ENCODE data around the gene GRAMD1B. TPM values are rescaled to one million over a fixed set of nuclear protein-coding genes. Genes with fewer than 3 reads are reported as not detected.
A peak's percentile ranks its signal among the peaks of the same experiment; 100 is the strongest.

Gene GRAMD1B
- total and polyA plus RNA-seq, 5 experiments from 2014 or later = 0.76 to 10.7 (median 1.3) TPM

DNA sequence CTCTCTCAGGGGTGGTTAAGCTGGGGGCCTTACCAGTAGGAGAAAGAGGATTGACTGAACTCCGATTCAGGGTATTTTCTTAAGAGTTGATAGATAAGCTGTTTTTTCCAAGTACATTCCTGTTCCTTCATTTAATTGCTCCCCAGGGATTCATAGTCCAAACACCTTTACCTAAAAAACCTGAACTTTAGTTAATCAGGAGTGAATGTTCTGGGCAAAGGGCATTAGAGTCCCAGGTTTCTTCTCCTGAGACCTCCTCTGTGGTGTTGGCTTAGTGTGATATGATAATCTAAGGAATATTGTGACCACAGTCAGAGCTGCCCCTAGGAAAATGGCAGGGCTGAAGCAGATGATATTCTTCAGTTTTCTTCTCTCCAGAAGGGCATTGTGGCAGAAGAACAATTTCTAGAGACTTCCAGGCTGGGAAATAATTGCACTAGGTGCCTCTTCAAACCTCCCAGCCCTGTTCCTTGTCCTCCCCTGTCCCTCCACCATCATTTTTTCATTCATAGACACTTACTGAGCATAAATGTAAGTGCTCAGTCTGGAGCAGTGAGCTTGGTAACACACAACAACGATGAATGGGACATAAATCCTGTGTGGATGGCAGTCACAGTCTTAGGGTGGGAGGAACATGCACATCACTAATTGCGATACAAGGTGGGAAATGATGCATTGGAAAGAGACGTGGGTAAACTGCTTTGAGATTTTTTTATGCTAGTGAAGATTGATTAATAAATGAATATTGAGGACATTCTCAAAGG lies 11.5 kb upstream of the GRAMD1B start:
- DNase-seq = no peak
- H3K36me3 Mint-ChIP-seq = no peaks in the 10 kb centered on the region
- H3K27ac Mint-ChIP-seq = no peak overlapping the region

DNA sequence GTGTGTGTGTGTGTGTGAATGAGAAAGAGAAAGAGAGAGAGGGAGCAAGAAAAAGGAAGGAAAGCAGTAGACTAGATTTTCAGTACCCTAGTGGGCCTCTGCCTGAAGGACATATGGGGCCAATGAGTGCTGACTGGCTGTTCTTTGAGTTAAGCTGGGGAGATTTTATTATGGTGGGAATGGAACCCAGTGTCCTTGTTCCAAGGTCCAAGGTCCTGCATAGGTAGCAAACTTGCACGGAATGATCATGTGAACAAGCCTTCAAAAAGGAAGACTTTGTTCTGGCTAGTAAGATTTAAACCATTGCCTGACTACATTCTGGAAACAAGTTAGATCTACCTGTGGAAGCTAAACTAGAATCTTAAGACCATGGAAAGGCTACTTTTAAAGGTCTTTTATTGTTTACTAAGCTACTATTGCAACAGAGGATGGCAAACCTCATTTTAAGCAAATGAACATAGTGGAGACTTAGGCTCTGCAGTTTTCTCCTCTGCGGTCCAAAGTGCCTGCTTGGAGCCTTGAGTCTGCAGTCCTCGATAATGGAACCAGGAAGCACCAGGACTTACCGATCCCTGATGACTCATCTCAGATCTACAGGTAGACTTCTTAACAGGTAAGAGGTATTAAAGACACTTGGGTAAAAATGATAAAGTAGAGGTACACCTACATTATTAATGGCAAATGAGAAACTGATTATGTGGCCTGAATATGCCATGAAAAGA lies 10.2 kb upstream of the GRAMD1B start:
- ATAC-seq (no peak), DNase-seq (no peak)
- Mint-ChIP-seq H3K27ac (no peak overlapping the region), H3K4me3 (no peak overlapping the region), H3K36me3 (no peaks in the 10 kb centered on the region), H3K9me3 (no peaks in the 10 kb centered on the region), H3K4me1 (no peaks in the 10 kb centered on the region), H3K27me3 (peaks cover 7 to 56% (median 14%) of the 10 kb centered on the region in 5 donors)
- POLR2A ChIA-PET = no interaction called here

More for the DNA sequence above, 11.5 kb upstream of the GRAMD1B start:
- Mint-ChIP-seq H3K4me1 (no peaks in the 10 kb centered on the region), H3K27me3 (peaks cover 5 to 42% (median 16%) of the 10 kb centered on the region in 5 donors), H3K4me3 (no peak overlapping the region), H3K9me3 (no peaks in the 10 kb centered on the region)
- POLR2A ChIA-PET = no interaction called here
- no peak for ATAC-seq

DNA sequence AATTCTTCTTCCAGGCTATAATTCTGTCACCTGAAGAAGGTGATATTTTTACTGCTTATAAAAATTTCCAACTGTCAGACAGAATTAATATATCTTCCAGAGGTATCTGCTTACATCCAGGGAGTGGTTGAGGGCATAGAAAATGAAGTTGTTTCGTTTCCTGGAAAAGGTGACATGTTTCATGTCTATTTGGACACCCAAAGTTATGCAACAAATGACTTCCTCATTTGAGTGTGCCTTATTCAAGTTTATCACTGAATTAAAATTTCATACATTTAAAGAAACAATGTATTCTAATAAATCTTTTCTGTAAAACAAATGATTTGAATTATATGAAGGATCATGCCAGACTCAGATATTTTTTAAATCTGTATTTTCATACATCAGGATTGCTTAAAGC lies 8.5 kb upstream of the GRAMD1B start:
- no peak for ATAC-seq
- peaks cover 6 to 63% (median 17%) of the 10 kb centered on the region in 5 donors for H3K27me3 Mint-ChIP-seq
- no peaks in the 10 kb centered on the region for H3K9me3 Mint-ChIP-seq
- POLR2A ChIA-PET = no interaction called here
- H3K4me3 Mint-ChIP-seq = no peak overlapping the region
- no peak for DNase-seq
- no peaks in the 10 kb centered on the region for H3K4me1 Mint-ChIP-seq
- H3K36me3 Mint-ChIP-seq = no peaks in the 10 kb centered on the region
- no peak overlapping the region for H3K27ac Mint-ChIP-seq

DNA sequence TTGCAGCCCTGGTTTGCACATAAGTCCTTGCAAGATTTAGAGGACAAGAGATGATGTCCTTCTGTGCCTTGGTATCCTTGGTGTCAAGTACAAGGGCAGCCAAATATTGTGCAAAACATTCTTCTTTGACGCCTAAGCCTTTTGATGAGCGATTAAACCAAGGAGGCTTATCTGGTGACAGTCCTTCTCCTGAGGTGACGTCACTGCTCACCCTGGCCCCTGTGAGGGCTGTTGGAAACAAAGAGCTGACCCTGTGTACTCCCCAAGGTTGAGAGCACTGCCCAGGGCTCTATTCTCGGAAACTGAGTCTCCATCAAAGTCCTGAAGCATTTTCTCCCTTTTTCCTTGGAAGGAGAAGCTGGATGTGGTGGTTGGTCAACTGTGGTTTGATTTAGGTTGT lies 4.7 kb upstream of the GRAMD1B start:
- ATAC-seq = no peak
- Mint-ChIP-seq H3K4me1 (peaks cover 8 to 11% (median 9%) of the 10 kb centered on the region in 4 donors), H3K36me3 (no peaks in the 10 kb centered on the region), H3K27ac (no peak overlapping the region), H3K4me3 (no peak overlapping the region), H3K27me3 (peaks cover 5 to 38% (median 18%) of the 10 kb centered on the region in 5 donors), H3K9me3 (no peaks in the 10 kb centered on the region)
- no peak for DNase-seq
- POLR2A ChIA-PET = no interaction called here

- POLR2A ChIA-PET = no interaction called here
- no peaks in the 10 kb centered on the region for H3K36me3 Mint-ChIP-seq
- DNase-seq = no peak
- peak overlapping the region in 1 of 10 donors; percentile 48 for H3K27ac Mint-ChIP-seq
- H3K4me3 Mint-ChIP-seq = no peak overlapping the region
- H3K9me3 Mint-ChIP-seq = no peaks in the 10 kb centered on the region
- ATAC-seq = no peak
- H3K27me3 Mint-ChIP-seq = peaks cover 5 to 38% (median 17%) of the 10 kb centered on the region in 5 donors
- H3K4me1 Mint-ChIP-seq = peaks cover 9 to 17% (median 12%) of the 10 kb centered on the region in 4 donors
Measured at GRCh38 chr11:123426789-123427188, 3.3 kb upstream of the GRAMD1B start.

- Mint-ChIP-seq H3K4me3 (no peak overlapping the region), H3K36me3 (no peaks in the 10 kb centered on the region), H3K4me1 (peaks cover 11 to 22% (median 16%) of the 10 kb centered on the region in 4 donors), H3K27me3 (peaks cover 5 to 36% (median 17%) of the 10 kb centered on the region in 5 donors), H3K27ac (peak overlapping the region in 1 of 10 donors; percentile 15), H3K9me3 (no peaks in the 10 kb centered on the region)
- DNase-seq = no peak
- ATAC-seq = no peak
- POLR2A ChIA-PET = no interaction called here
Measured at GRCh38 chr11:123427405-123427804, 2.7 kb upstream of the GRAMD1B start.

GRCh38 chr11:123428116-123428715 lies 1.9 kb upstream of the GRAMD1B start:
- POLR2A ChIA-PET = interaction anchor here (0.5 kb wide), 1 partner anchor 313 kb away, joined by 3 read pairs; the partner anchor contains the start of gene ZNF202
- Mint-ChIP-seq H3K4me3 (peak overlapping the region in 2 of 10 donors; percentile 46 to 64), H3K9me3 (no peaks in the 10 kb centered on the region), H3K4me1 (peaks cover 13 to 22% (median 18%) of the 10 kb centered on the region in 4 donors), H3K27ac (peak overlapping the region in 1 of 10 donors; percentile 69), H3K36me3 (no peaks in the 10 kb centered on the region), H3K27me3 (peaks cover 3 to 28% (median 11%) of the 10 kb centered on the region in 5 donors)
- DNase-seq (no peak), ATAC-seq (no peak)

GRCh38 chr11:123429336-123429735 lies 733 bp upstream of the GRAMD1B start:
- H3K9me3 Mint-ChIP-seq = no peaks in the 10 kb centered on the region
- peak overlapping the region in 7 of 10 donors; percentile 26 to 92 (median 66) for H3K27ac Mint-ChIP-seq
- H3K36me3 Mint-ChIP-seq = no peaks in the 10 kb centered on the region
- H3K4me3 Mint-ChIP-seq = peak overlapping the region; percentile 84 to 99 (median 90)
- peaks cover 13 to 23% (median 20%) of the 10 kb centered on the region in 4 donors for H3K4me1 Mint-ChIP-seq
- POLR2A ChIA-PET = interaction anchor here (1.4 kb wide), 1 partner anchor 28 kb away, joined by 3 read pairs; no protein-coding TSS in a partner anchor
- DNase-seq (no peak), ATAC-seq (no peak)
- peaks cover 1 to 17% (median 8%) of the 10 kb centered on the region in 5 donors for H3K27me3 Mint-ChIP-seq

DNA sequence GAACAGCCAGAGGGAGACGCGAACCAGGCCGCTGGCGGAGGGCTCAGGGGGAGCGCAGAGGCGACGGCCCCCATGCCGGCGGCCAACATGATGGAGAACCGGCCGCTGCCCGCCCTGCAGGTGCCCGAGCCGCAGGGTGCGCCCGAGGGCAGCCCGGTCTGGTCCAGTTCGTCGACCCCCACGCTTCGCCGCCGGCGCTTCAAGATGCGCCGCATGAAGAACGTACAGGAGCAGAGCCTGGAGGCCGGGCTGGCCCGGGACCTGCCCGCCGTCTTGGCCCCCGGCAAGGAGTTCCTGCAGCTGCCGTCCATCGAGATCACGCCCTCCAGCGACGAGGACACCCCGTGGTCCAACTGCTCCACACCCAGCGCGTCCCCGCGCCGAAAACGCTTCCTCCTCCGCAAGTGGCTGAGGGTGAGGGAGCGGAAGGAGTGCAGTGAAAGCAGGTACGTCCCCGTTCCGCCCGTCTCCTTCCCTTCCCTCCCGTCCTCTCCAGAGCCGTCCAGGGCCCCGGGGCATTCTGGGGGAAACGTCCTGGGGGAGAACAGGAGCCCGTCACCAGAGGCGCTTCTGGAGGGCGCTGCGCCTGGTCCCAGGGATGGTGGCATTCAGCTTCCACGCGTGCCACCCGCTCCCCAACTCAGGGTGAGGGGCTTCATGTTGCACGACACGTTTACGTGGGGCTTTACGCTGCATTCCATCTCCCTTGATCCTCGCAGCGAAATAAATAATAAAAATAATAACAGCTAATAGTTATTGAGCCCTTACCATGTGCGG lies 840 bp downstream of the GRAMD1B start:
- Mint-ChIP-seq H3K4me1 (peaks cover 13 to 28% (median 20%) of the 10 kb centered on the region in 4 donors), H3K9me3 (no peaks in the 10 kb centered on the region), H3K27ac (peak overlapping the region in 5 of 10 donors; percentile 44 to 92 (median 69)), H3K27me3 (peaks cover 0 to 8% (median 1%) of the 10 kb centered on the region in 5 donors), H3K4me3 (peak overlapping the region; percentile 79 to 99 (median 88)), H3K36me3 (no peaks in the 10 kb centered on the region)
- POLR2A ChIA-PET = interaction anchor here (1.5 kb wide), 2 partner anchors 9 to 26 kb away, joined by 3 to 4 read pairs; no protein-coding TSS in a partner anchor
- DNase-seq (peak in 9 of 10 donors; percentile 11 to 78 (median 38)), ATAC-seq (peak; percentile 58 to 63)

DNA sequence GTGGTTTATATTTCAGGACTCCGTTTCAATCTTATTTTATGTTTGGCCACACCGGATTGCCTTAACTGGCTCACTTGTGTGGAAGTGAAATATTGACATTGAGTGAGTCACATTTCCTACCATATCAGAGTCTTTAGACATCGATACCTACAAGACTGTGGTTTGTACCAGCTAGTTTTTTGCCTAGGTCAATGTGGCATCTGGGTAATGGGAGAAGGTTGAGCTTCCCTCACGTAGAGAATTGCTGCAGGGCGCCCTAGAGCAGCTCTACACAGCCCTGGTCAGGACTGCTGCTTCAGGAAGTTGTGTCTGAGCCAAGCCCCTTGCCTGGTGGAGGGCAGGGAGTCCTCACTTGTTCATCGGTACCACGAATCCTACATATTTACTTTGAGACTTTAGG lies 1.6 kb downstream of the GRAMD1B start:
- Mint-ChIP-seq H3K4me1 (peaks cover 13 to 28% (median 20%) of the 10 kb centered on the region in 4 donors), H3K4me3 (peak overlapping the region; percentile 77 to 99 (median 88)), H3K9me3 (peaks cover 0 to 2% (median 0%) of the 10 kb centered on the region in 9 donors), H3K27me3 (peaks cover 0 to 6% (median 0%) of the 10 kb centered on the region in 5 donors), H3K27ac (peak overlapping the region in 4 of 10 donors; percentile 44 to 92 (median 80)), H3K36me3 (no peaks in the 10 kb centered on the region)
- DNase-seq (no peak), ATAC-seq (no peak)
- POLR2A ChIA-PET = interaction anchor here (1.5 kb wide), 2 partner anchors 8 to 26 kb away, joined by 3 to 4 read pairs; no protein-coding TSS in a partner anchor

GRCh38 chr11:123434262-123434661 lies 4.2 kb downstream of the GRAMD1B start:
- ATAC-seq (no peak), DNase-seq (peak in 3 of 10 donors; percentile 3 to 28 (median 3))
- POLR2A ChIA-PET = no interaction called here
- no peaks in the 10 kb centered on the region for H3K36me3 Mint-ChIP-seq
- H3K9me3 Mint-ChIP-seq = peaks cover 0 to 2% (median 0%) of the 10 kb centered on the region in 9 donors
- no peak overlapping the region for H3K4me3 Mint-ChIP-seq
- no peak overlapping the region for H3K27ac Mint-ChIP-seq
- H3K27me3 Mint-ChIP-seq = peaks cover 0 to 6% (median 0%) of the 10 kb centered on the region in 5 donors
- H3K4me1 Mint-ChIP-seq = peaks cover 16 to 45% (median 25%) of the 10 kb centered on the region in 4 donors

DNA sequence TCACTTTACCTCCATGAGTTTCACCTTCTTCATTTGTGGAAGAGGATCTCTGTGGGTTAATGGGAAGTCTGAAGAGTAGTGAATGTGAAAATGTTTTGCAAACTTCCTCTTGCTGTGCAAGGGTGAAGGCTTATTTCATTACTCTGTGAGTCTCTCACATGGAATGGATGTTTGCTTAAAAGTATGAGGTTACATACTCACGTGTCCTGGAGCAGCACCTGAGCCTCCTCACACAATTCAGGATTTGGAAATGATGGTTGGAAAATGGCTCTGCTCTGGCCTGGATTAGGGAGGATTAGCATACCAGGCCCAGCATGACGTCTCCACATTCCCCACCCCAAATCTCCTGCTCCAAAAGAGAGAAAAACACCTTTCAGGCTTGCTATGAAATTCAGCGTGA lies 4.8 kb downstream of the GRAMD1B start:
- no peak for ATAC-seq
- Mint-ChIP-seq H3K4me3 (no peak overlapping the region), H3K36me3 (no peaks in the 10 kb centered on the region), H3K9me3 (peaks cover 0 to 2% (median 0%) of the 10 kb centered on the region in 9 donors), H3K27ac (no peak overlapping the region), H3K27me3 (peaks cover 0 to under 1% (median 0%) of the 10 kb centered on the region in 5 donors), H3K4me1 (peaks cover 12 to 43% (median 19%) of the 10 kb centered on the region in 4 donors)
- POLR2A ChIA-PET = no interaction called here
- no peak for DNase-seq

Data from naive thymus-derived CD8-positive, alpha-beta T cell (primary cell).